Cardiac septum (tissue), 1 donor: ENCODE measurements around the gene GFER. TPM values are rescaled to one million over a fixed set of nuclear protein-coding genes. Genes with fewer than 3 reads are reported as not detected.
A peak's percentile ranks its signal among the peaks of the same experiment; 100 is the strongest.
"Not testable (repeated sequence)": the region's sequence is repeated elsewhere in the genome, so short reads cannot be mapped to it uniquely, and the experiment has no call there.

Experiments
- DNase-seq: peaks from one replicate; pipeline ENCODE4 v3.0.0-alpha.2; 2020; ENCODE audit warnings: low spot score
- intact Hi-C: fragments of 100-400 bp; cut with DNase I; formaldehyde crosslinking; loops from one replicate; pipeline ENCODE4 v1.14.0; 2022
- total RNA-seq: library from RNA; stranded (reverse); fragmentation: NEBNext Ultra II Directional; extraction: Animal tissue kit (Norgen Biotek cat#: 25700); gene quantifications from one replicate; pipeline ENCODE4 v1.2.1, GENCODE V29; 2021
- donor health status: DM: no; HTN: no; CAD: no.

Gene GFER
- total RNA-seq, 1 donor from 2014 or later = 25.5 TPM

DNA sequence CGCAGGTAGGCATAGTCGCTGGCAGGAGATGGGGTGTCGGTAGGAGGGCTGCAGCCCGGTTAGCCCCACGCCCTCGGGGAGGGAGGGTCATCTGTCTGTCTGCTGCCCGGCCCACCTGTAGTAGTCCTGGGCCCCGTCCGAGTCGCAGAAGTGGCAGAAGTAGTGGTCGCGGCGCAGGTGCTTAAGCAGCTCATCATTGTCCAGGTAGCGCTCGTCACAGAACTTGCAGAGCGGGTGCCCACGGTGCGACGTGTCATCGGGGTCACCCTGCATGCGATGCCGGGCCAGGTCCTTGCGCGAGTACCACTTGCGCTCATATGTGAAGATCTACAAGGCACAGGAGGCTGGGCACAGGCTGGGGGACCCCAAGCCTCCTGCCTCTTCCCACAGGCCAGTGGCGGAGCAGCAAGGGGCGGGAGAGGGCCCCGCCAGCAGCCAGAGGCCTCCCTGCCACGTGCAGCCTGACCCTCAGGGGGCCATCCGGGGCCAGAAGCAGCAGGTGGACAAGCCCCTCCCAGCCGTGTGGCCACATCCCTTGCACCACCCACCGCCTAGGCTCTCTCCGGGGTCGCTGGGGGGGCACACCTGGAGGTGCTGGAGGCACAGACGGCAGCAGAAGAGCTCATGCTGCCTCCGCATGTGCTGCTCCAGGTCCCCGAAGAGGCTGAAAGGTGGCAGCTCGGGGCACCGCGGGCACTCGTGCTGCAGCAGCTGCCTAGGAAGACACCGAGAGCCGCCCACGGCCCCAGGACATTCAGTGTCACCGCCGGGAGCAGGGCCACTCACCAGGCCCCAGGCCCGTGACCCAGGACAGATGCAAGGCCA is 18.6 kb downstream of the GFER start:
- no peak for DNase-seq
- intact Hi-C loops = no loop called here

DNA sequence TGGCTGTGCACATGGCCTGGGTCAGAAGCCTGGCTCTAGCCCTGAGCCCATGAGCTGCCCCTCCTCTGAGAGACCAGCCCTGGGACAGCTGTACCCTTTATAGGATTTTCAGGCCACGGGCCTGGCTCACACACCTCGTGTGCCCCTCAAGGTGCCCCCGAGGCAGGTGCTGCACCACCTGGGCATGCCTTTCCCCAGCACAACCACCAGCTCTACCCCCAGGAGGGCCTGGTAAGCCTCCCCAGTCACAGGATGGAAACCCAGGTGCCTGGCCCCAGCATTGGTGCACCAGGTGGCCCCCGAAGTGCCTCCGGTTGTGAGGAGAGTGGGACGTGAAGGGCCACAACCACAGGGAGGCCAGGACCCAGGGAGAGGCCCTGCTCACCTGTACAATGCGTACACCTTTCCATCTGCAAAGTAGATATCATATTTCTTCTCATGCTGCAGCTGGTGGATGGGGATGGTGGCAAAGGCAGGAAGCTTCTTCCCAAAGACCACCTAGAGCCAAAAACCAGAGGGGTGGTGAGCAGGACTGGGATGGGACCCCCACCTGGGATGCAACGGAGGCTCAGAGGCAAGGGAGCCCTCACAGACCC is 19.3 kb downstream of the GFER start:
- no peak for DNase-seq
- intact Hi-C loops = no loop called here

DNA sequence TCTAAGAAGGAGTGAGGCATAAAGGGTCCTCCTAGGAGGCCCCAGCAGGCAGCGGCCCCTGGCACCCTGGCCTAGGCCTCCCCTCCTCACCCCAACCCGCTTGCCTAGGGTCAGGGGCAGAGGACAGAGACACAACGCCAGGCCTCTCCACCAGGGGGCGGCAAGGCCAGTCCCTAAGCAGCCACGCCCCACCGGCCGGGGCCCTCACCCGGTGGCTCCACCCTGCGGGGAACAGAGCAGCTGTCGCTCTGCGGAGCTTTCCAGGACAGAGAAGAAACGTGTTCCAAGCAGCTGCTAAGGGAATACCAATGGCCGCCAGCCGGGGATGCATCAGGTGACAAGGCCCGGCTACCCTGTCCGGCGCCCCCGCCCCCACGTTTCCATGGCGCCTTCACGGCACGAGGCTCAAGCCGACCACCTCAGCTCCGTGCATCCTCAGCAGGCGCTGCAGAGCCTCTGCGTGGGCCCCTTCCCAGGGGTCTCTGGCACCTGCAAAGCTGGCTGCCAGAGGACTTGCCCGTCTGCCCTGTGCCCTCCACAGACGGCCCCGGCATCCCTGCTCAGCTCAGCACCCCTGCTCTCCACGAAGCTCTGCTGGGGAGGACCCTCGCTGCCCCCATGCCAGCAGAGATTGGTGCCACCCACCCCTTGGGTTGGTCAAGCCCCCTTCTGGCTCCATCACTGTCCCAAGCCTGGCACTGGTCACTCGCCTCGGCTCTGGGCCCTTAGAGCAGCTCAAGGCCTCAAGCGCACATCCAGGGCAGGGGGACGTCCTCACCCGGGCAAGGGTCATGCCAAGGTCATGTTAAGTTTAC is 20.0 kb downstream of the GFER start:
- DNase-seq = peak; percentile 95
- intact Hi-C loops = no loop called here

DNA sequence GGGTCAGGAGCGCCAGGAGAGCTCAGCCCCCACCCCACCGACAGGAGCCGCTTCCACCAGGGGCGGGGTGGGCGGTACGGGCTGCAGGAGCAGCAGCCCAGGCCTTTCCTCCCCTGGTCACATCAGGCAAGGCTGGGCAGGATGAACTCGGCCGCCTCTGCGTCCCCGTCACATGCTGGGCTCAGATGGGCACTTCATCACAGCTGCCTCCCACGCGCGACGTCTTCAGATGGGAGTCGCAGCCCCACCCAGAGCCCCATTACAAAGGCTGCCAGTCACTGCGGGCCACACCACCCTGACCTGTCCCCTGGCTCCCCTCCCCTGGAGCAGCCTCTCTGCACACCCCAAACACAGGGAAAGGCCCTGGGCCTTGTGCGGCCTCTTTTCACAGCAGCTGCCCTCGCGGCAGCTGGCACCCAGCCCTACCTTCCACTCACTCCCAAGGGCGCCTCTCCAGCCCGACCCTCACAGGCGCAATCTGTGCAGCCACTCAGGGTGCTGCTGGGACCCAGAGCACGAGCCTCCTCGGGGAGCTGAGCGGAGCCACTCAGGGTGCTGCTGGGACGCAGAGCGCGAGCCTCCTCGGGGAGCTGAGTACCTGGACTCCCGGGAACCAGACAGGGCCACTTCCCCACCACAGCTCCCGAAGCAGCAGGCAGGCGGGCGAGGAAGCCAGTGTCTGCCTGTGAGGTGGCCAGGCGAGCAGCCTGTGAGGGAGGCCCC is 21.0 kb downstream of the GFER start:
- DNase-seq = no peak
- intact Hi-C loops = no loop called here

DNA sequence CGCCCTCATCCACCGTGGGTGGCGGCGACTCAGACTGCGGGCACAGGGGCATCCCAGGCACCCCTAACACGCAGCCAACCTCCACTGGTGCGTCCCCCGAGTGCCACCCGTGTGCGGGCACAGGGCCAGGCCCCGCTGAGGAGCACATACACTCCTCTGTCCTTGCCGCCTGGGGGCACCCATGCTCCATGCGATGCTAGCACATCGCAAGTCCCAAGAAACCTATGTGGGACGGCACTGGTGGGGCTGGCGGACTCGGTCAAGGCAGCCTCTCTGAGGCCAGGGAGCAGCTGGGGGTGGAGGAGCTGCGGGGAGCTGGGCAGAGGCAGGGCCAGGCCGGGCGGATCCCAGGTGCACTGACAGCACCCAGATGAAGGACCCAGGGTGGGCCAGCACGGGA is 21.7 kb downstream of the GFER start:
- intact Hi-C loops = no loop called here
- DNase-seq = no peak

DNA sequence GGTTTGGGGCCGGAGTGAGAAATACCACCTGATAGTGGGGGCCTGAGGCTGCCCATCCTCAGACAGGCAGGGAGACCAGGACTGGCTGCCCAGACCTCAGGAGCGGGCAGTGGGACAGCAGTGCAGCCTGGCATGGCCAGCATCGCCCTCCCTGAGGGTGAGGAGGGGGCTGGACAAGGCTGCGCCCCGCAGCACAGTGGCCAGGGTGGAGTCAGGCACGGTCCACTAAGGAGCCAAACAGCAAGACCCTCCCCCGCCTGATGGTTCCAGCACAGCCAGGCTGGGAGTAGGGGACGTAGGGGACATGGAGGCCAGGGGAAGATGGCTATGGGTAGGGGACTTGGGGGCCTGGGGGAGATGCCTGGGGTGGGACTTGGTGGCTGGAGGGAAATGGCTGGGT is 22.3 kb downstream of the GFER start:
- intact Hi-C loops = no loop called here
- no peak for DNase-seq

DNA sequence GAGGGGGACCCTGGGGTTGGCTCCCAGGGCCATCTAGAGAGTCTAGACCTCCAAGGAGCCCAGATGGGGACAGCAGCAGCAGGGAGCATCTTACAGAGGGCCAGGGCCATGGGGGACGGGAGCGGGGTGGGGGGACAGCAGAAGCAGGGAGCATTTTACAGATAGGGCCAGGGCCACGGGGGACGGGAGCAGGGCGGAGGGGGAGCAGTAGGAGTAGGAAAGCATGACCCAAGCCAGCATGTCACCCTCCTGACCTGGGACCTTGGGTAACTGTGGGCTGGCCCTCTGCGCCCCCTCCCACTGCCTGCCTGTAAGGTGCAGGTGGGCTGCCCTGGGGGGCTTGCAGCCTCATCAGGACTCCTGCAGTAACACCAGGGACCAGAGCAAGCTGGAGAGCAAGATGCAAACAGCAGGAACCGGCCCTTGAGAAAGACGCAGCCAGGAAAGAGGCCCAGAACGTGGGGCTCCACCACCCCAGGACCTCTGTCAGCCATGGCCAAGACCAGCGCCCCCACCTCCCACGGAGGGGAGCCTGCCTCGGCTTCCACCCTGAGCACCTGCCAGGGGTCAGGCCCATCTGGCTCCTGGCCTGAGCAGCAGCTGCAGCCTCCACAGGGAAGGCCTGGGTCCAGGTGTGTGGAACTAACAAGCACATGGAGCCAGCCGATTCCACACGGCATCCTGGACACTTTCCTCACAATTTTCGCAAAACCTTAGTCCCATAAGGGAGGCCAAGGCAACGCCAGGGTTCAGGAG is 23.3 kb downstream of the GFER start:
- no peak for DNase-seq
- intact Hi-C loops = no loop called here

DNA sequence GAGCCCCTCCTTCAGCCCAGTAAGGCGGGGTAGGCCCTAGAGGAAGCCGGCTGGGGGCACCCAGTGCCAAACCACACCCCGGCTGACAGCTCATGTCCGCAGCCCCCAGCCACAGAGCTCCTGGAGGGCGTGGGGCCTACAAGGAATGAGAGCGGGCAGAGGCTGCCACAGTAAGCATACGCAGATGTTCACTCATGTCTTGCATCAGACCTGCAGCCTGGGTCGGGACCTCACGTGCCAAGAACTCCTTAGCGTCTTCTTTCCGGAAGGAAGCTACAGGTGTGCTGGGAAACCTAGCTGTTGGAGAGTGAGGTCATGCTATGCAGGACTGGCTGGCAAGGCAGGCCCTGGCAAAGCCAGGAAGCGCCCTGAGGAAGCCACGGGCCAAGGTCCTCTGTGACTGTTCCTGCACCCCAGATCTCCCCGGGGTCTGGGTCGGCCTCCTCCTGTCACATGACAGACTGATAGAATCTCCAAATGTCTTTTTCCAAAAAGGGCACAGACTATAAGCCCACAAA is 24.1 kb downstream of the GFER start:
- no peak for DNase-seq
- intact Hi-C loops = no loop called here

DNA sequence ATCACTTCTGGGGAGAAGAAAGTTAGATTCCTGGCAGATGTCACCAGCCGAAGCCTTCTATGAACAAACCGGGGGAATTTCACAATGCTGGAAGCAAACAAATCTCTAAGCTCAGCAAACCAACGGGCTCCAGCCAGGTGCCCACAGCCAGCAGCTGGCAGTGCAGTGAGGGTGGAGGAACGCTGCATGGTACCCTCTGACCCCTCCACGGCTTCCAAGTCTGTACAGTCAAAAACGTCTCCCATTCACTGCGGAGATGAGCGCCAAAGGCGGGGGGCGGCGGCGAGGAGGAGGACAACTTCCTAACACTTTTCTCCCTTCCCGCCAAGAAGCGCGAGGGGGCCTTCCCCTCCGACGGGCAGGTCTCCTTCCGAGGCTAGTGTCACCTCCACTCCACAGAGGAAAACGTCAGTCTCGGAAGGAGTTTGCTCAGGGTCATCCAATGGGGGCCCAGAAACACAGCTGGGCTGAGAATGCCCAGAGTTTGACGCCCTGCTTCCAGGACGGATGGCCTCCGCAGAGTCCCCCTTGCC is 24.7 kb downstream of the GFER start:
- intact Hi-C loops = no loop called here
- no peak for DNase-seq

DNA sequence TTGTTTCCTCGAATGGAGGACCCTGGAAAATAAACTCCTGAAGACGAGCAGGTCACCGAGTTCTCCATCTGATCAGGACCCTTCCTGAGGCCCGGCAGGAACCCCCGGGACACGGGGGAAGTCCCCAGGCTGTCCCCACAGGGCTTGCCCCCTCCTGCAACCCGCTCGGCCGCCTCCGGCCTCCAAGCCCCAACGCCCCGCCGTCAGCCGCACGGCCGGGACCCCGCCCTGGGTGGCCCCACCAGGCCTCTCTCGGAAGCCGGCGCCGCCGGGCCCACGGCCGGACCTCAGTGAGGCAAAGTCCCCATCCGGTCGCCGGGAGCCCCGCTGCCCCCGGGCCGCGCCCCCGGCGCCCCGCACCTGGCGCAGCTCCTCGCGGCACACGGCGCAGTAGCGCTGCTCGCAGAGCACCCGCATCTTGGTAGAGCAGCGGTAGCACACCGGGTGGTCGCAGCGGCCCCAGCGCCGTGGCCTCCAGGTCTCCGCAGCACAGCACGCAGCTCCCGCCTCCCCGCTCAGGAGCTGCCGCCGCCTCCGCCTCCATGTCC is 25.2 kb downstream of the GFER start:
- intact Hi-C loops = no loop called here
- DNase-seq = no peak

DNA sequence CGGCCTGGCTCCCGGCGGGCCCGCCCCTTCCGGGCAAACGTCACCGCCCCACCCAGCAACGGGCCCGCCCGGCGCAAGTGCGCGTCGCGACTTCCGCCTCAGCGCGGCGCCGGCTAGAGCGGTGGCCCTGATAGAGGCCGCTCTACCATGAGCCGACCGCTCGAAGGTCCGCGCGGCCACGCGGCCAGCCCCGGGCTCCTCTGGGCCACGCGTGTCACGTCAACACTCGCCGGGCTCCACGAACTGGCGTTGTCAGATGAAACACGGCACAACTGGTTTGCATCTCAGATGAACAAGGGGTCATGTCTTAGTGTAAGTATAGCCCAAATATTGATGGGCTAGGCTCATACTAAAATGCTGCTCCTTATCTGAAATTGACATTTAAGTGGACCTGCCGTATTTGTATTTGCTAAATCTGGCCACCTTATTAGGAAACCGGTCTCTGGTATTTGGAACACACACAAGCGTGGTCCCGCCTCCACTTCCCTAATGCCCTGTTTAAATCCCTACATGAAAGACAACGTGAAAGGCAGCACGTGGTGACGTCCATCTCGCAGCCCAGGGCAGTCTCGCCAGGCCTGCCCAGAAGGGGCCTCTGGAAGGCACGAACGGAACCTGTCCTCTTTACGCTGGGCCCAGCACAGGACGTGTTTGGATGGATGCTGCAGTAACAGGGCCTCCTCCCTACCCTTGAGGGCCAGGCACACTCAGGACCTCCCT is 26.0 kb downstream of the GFER start, which contains the start of gene ZNF598:
Gene ZNF598, minus strand, starts transcription at position 31 of the 720 bp plus-strand sequence.
- DNase-seq = peak; percentile 90
- intact Hi-C loops = loop anchor here (5.0 kb wide), 1 partner anchor 37 kb away; the partner anchor contains the start of genes NTHL1 and TSC2

DNA sequence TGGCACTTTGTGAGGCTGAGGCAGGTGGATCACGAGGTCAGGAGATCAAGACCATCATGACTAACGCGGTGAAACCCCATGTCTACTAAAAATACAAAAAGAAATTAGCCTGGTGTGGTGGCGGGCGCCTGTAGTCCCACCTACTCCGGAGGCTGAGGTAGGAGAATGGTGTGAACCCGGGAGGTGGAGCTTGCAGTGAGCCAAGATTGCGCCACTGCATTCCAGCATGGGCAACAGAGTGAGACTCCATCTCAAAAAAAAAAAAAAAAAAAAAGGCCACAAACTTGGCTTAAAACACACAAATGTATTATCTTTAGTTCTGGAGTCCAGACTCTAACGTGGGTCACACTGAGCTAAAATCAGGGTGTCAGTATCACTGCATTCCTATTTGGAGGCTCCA is 27.7 kb downstream of the GFER start:
- not testable (repeated sequence) for DNase-seq
- intact Hi-C loops = loop anchor here (5.0 kb wide), 1 partner anchor 36 kb away; the partner anchor contains the start of genes NTHL1 and TSC2

DNA sequence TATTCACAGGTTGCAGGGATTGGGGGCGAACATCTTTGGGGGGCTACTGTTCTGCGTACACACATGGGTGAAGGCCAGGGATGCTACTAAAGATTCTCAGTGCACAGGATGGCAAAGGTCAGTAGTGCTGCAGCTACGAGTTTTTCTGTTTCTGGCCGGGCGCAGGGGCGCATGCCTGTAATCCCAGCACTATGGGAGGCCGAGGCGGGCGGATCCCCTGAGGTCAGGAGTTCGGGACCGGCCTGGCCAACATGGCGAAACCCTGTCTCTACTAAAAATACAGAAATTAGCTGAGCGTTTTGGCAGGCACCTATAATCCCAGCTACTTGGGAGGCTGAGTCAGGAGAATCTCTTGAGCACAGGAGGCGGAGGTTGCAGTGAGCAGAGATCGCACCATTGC is 29.5 kb downstream of the GFER start:
- intact Hi-C loops = loop anchor here (5.0 kb wide), 1 partner anchor 34 kb away; the partner anchor contains the start of genes NTHL1 and TSC2
- DNase-seq = no peak

DNA sequence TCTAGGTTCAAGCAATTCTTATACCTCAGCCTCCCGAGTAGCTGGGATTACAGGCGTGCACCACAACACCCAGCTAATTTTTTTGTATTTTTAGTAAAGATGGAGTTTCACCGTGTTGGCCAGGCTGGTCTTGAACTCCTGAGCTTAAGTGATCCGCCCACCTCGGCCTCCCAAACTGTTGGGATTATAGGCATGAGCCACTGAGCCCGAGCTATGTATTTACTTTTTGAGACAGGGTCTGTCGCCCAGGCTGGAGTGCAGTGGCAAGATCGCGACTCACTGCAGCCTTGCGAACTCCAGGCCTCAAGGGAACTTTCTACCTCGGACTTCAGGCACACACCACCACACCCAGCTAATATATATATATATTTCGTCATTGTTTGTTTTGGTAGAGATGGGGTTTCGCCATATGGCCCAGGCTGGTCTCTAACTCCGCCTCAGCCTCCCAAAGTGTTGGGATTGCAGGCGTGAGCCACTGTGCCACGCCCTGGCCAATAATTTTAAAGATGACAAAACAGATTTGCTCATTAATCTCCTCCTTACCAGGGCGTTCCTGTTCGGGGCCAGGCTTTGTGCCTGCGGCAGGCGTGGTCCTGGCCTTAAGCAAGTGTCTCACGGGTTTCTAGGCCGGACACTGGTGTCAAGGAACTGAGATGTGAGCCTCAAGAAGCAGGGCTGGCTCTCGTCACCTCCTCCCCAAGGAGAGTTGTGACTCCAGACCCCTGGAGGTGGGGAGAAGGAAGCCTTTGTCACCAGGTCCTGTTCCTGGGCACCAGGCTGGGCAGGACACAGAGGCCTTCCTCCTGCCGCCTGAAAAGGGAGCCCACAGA is 31.3 kb downstream of the GFER start:
- no peak for DNase-seq
- intact Hi-C loops = no loop called here

DNA sequence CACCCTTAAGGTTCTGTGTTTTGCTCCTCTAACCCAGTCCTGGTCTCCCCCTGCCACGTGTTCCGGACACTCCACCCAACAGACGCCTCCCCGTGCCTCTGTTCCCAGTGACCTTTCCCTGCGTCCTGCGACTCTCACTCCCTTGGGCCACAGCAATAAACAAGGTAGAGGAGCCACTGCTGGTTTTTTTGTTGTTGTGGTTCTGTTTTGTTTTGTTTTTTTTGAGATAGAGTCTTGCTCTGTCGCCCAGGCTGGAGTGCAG is 31.9 kb downstream of the GFER start:
- intact Hi-C loops = no loop called here
- no peak for DNase-seq

DNA sequence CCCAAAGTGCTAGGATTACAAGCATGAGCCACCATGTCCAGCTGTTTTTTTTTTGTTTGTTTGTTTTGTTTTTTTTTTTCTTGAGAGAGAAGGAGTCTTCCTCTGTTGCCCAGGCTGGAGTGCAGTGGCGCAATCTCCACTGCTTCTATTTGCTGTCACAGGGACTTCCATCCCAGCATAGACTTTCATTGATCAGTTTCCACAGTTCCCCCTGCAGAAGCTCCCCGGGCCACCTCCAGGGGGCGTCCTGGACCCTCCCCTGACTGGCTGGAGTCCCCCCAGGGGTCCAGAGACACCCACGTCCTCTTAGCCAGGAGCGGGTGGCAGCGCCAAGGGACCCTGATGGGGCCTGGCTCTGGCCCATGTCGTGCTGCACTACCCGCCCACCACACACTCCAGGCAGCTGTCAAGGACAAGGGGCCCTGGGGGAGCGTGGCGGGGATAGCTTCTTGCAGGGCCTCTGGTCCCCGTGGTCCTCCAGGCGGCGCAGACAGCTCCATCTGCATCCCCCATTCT is 32.5 kb downstream of the GFER start:
- DNase-seq = no peak
- intact Hi-C loops = no loop called here

DNA sequence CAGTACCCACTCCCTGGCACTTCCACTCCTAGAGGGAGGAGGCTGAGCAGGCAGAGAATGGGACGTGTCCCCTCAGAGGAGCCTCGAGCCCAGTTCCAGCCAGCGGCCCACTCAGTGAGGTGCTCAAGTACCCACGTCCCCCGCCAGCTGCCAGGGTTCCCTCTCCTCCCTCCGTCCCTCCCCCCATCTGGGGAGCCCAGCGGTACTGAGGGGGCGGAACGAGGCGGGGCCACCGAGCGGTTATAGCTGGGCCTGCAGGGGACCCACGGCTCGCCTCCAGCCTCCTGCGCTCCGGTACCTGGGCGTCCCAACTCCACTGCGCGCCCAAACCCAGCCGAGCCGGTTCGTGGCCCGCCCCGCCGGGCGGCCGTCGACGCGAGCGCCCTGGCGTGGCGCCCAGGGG is 35.5 kb downstream of the GFER start, which contains the start of gene NPW:
Gene NPW, plus strand, starts transcription at position 268 of the 403 bp plus-strand sequence.
- intact Hi-C loops = no loop called here
- DNase-seq = no peak
